Progenitor cell of endocrine pancreas (in vitro differentiated cells): ENCODE results near the gene ZNF716. TPM values are rescaled to one million over a fixed set of nuclear protein-coding genes. Genes with fewer than 3 reads are reported as not detected.
A peak's percentile ranks its signal among the peaks of the same experiment; 100 is the strongest.
"Not testable (repeated sequence)": the region's sequence is repeated elsewhere in the genome, so short reads cannot be mapped to it uniquely, and the experiment has no call there.

Experiments
- DNase-seq: peaks from one replicate; pipeline ENCODE4 v3.0.0; 2021; ENCODE audit warnings: low spot score; ENCODE audit not compliant: unreplicated experiment
- H3K27ac Mint-ChIP-seq: 2 replicates; pipeline ENCODE4 v1.8.0; 2021; ENCODE audit warnings: mild to moderate bottlenecking, moderate library complexity, mixed read lengths
- H3K27me3 Mint-ChIP-seq: 2 replicates; pipeline ENCODE4 v1.8.0; 2021; ENCODE audit warnings: mixed read lengths
- H3K36me3 Mint-ChIP-seq: 2 replicates; pipeline ENCODE4 v1.8.0; 2022; ENCODE audit warnings: mixed read lengths; ENCODE audit not compliant: insufficient read depth
- H3K4me1 Mint-ChIP-seq: 2 replicates; pipeline ENCODE4 v1.8.0; 2021; ENCODE audit warnings: low read depth, mixed read lengths
- H3K4me3 Mint-ChIP-seq: 2 replicates; pipeline ENCODE4 v1.8.0; 2021; ENCODE audit warnings: low read depth, mild to moderate bottlenecking, moderate library complexity, mixed read lengths
- H3K9me3 Mint-ChIP-seq: 2 replicates; pipeline ENCODE4 v1.8.0; 2021; ENCODE audit warnings: low read depth, mixed read lengths
- long read RNA-seq: library from polyadenylated mRNA; unstranded; transcript quantifications from one replicate; pipeline ENCODE4 v2.0.0, GENCODE V29; 2020
- total RNA-seq: library from RNA; stranded (reverse); gene quantifications from 2 replicates; pipeline ENCODE4 v1.2.1, GENCODE V29; 2021
- TF ChIP-seq, protein P1 (sequence below): fragments of 200-600 bp; sonication (generic); IDR thresholded peaks from one replicate; pipeline ENCODE4 v1.5.0; 2021; ENCODE audit warnings: antibody characterized with exemption, mild to moderate bottlenecking; ENCODE audit not compliant: unreplicated experiment

Gene ZNF716
- total RNA-seq, result not detected in 2 replicates
- long read RNA-seq, result 0 reads

GRCh38 chr7:57449904-57450303 lies at the start of gene ZNF716:
ZNF716 (plus strand) TSS chr7:57450177; CDS start chr7:57450289, 112 bp downstream.
- DNase-seq, result no peak
- Mint-ChIP-seq H3K4me3 (no peak within 1 kb of the TSS), H3K4me1 (no peaks in the 10 kb centered on the region), H3K36me3 (peaks cover 1% of the 10 kb centered on the region), H3K27ac (no peak within 1 kb of the TSS), H3K9me3 (peaks cover 15% of the 10 kb centered on the region), H3K27me3 (no peaks in the 10 kb centered on the region)
- TF ChIP-seq, protein P1, sequence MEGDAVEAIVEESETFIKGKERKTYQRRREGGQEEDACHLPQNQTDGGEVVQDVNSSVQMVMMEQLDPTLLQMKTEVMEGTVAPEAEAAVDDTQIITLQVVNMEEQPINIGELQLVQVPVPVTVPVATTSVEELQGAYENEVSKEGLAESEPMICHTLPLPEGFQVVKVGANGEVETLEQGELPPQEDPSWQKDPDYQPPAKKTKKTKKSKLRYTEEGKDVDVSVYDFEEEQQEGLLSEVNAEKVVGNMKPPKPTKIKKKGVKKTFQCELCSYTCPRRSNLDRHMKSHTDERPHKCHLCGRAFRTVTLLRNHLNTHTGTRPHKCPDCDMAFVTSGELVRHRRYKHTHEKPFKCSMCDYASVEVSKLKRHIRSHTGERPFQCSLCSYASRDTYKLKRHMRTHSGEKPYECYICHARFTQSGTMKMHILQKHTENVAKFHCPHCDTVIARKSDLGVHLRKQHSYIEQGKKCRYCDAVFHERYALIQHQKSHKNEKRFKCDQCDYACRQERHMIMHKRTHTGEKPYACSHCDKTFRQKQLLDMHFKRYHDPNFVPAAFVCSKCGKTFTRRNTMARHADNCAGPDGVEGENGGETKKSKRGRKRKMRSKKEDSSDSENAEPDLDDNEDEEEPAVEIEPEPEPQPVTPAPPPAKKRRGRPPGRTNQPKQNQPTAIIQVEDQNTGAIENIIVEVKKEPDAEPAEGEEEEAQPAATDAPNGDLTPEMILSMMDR, result no peak

- Mint-ChIP-seq H3K4me3 (no peak overlapping the region), H3K4me1 (no peaks in the 10 kb centered on the region), H3K27ac (no peak overlapping the region), H3K27me3 (no peaks in the 10 kb centered on the region), H3K36me3 (no peaks in the 10 kb centered on the region), H3K9me3 (peaks cover 25% of the 10 kb centered on the region)
- DNase-seq, result no peak
- TF ChIP-seq, protein P1, result no peak
These were observed 49.3 kb upstream of the ZNF716 start for GRCh38 chr7:57400531-57401155.

DNA sequence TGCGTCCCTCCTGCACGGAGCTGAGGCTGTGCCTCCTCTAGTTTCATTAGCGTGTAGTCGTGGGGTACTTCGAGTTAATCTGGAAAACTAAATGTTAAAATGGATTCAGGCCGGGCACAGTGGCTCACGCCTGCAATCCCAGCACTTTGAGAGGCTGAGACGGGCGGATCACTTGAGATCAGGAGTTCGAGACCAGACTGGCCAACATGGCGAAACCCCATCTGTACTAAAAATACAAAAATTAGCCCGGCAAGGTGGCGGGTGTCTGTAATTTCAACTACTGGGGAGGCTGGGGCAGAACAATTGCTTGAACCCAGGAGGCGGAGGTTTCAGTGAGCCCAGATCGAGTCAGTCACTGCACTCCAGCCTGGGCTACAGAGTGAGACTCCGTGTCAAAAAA lies 46.9 kb upstream of the ZNF716 start:
- not testable (repeated sequence) for H3K4me1 Mint-ChIP-seq, DNase-seq, H3K4me3 Mint-ChIP-seq, H3K36me3 Mint-ChIP-seq, H3K27me3 Mint-ChIP-seq
- H3K27ac Mint-ChIP-seq, result peak overlapping the region; percentile 33
- peaks cover 33% of the 10 kb centered on the region for H3K9me3 Mint-ChIP-seq

DNA sequence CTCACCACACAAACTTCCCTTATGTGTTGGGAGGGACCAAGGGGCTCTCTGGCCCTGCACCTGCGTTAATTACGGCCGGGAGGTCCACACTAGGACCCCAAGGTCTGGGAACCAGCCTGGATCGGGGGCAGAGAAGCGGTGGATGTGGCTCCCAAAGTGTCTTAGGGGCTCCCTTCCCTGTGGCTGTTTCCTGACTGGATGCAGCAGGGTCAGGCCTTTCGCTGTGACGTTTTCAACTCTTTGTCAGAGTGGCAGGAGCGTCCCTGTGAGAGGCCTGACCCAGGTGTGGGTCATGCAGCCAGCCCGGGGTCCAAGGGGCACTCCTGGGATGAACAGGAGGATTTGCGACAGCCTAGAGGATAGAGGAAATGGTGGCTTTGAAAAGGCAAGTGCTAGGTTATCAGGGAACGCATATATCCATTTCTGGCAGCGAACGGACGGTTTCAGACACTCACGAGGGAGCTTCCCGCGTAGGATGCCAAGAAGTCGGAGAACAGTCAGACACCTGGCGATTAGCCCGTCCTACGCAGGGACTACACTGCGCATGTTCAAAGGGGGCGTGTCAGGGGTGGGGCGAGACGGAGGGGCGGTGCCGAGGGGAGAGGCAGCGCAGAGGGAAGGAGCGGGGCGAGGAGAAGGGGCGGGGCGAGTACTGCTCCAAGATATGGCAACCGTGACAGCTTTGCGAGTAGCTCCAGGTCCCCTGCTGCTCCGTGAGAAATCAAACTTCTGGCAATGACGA lies 46.2 kb upstream of the ZNF716 start:
- Mint-ChIP-seq H3K4me1 (no peaks in the 10 kb centered on the region), H3K36me3 (peaks cover 2% of the 10 kb centered on the region), H3K4me3 (no peak overlapping the region), H3K9me3 (peaks cover 36% of the 10 kb centered on the region), H3K27ac (no peak overlapping the region), H3K27me3 (no peaks in the 10 kb centered on the region)
- DNase-seq, result no peak
- TF ChIP-seq, protein P1, result no peak

GRCh38 chr7:57404343-57404966 lies 45.5 kb upstream of the ZNF716 start:
- DNase-seq, result no peak
- no peak overlapping the region for H3K4me3 Mint-ChIP-seq
- no peak overlapping the region for H3K27ac Mint-ChIP-seq
- no peaks in the 10 kb centered on the region for H3K27me3 Mint-ChIP-seq
- TF ChIP-seq, protein P1, result no peak
- no peaks in the 10 kb centered on the region for H3K4me1 Mint-ChIP-seq
- H3K36me3 Mint-ChIP-seq, result peaks cover 2% of the 10 kb centered on the region
- H3K9me3 Mint-ChIP-seq, result peaks cover 39% of the 10 kb centered on the region
